Keratinocyte (primary cell): ENCODE measurements around the gene RFX7. TPM values are rescaled to one million over a fixed set of nuclear protein-coding genes. Genes with fewer than 3 reads are reported as not detected.
A peak's percentile ranks its signal among the peaks of the same experiment; 100 is the strongest.

Experiments
- DNase-seq: peaks from one replicate; pipeline ENCODE4 v3.0.0-alpha.2; 2011; ENCODE audit warnings: low read depth, missing footprints, low spot score
- FAIRE-seq: peaks from 2 replicates; lab custom pipeline; 2011; peaks lifted over from hg19 to GRCh38; lab: Jason Lieb, UNC
- H2AFZ ChIP-seq: 2 replicates; pipeline ENCODE4 v1.6.0; 2012; ENCODE audit warnings: low read length, control low read depth, inconsistent platforms; ENCODE audit not compliant: control insufficient read depth
- H3K27ac ChIP-seq: 2 replicates; pipeline ENCODE4 v1.5.1; 2011; ENCODE audit warnings: low read length; ENCODE audit not compliant: control insufficient read depth, insufficient read depth
- H3K27me3 ChIP-seq: 3 replicates; pipeline ENCODE4 v1.6.0; 2011; ENCODE audit warnings: low read length; ENCODE audit not compliant: control insufficient read depth, insufficient read depth; ENCODE audit errors: extremely low read depth
- H3K36me3 ChIP-seq, 2 experiments: 2 replicates in 1 of 2; 3 replicates in 1 of 2; pipeline ENCODE4 v1.5.1; 2011; ENCODE audit warnings: low read length in 2 of 2, mild to moderate bottlenecking in 1 of 2; ENCODE audit not compliant: control insufficient read depth in 2 of 2, insufficient read depth in 2 of 2; ENCODE audit errors: extremely low read depth in 1 of 2
- H3K4me1 ChIP-seq: 3 replicates; pipeline ENCODE4 v1.5.1; 2011; ENCODE audit warnings: low read length; ENCODE audit not compliant: control insufficient read depth, insufficient read depth; ENCODE audit errors: extremely low read depth
- H3K4me2 ChIP-seq: 3 replicates; pipeline ENCODE4 v1.6.0; 2011; ENCODE audit warnings: low read depth, low read length; ENCODE audit not compliant: control insufficient read depth, insufficient read depth; ENCODE audit errors: extremely low read depth
- H3K4me3 ChIP-seq, 3 experiments: fragments of 200-600 bp in 1 of 3; sonication (generic) in 1 of 3; 2 replicates in 2 of 3; 3 replicates in 1 of 3; pipeline ENCODE4 v1.5.1; 2011 to 2016; ENCODE audit warnings: low read length in 3 of 3, mild to moderate bottlenecking in 3 of 3, control low read depth in 2 of 3, inconsistent platforms in 1 of 3, low read depth in 1 of 3, mixed read lengths in 1 of 3, mixed run types in 1 of 3, moderate library complexity in 1 of 3; ENCODE audit not compliant: control insufficient read depth in 2 of 3, insufficient read depth in 2 of 3; ENCODE audit errors: extremely low read depth in 1 of 3
- H3K79me2 ChIP-seq: 2 replicates; pipeline ENCODE4 v1.6.0; 2012; ENCODE audit warnings: low read length; ENCODE audit not compliant: control insufficient read depth, insufficient read depth
- H3K9ac ChIP-seq: 3 replicates; pipeline ENCODE4 v1.6.0; 2011; ENCODE audit warnings: low read length; ENCODE audit not compliant: control insufficient read depth, insufficient read depth; ENCODE audit errors: extremely low read depth
- H3K9me1 ChIP-seq: 3 replicates; pipeline ENCODE4 v1.6.0; 2011; ENCODE audit warnings: low read length; ENCODE audit not compliant: control insufficient read depth, insufficient read depth; ENCODE audit errors: extremely low read depth
- H3K9me3 ChIP-seq: 2 replicates; pipeline ENCODE4 v1.5.1; 2012; ENCODE audit warnings: low read depth, low read length; ENCODE audit not compliant: control insufficient read depth
- H4K20me1 ChIP-seq: 3 replicates; pipeline ENCODE4 v1.6.0; 2011; ENCODE audit warnings: low read length; ENCODE audit not compliant: control insufficient read depth, insufficient read depth; ENCODE audit errors: extremely low read depth
- CTCF ChIP-seq, 3 experiments: IDR thresholded peaks in 1 of 3; conservative IDR thresholded peaks in 1 of 3; optimal IDR thresholded peaks in 1 of 3; 2 replicates in 2 of 3; 3 replicates in 1 of 3; pipeline versions ENCODE3 to v1.5.1; 2011; ENCODE audit warnings: low read length in 3 of 3, mild to moderate bottlenecking in 3 of 3, moderate library complexity in 2 of 3, control low read depth in 1 of 3, inconsistent platforms in 1 of 3; ENCODE audit not compliant: insufficient read depth in 2 of 3; ENCODE audit errors: extremely low read depth in 1 of 3
- EZH2 ChIP-seq: IDR thresholded peaks from one replicate; pipeline ENCODE4 v1.6.1; 2012; ENCODE audit warnings: inconsistent platforms, mild to moderate bottlenecking, low read length, moderate library complexity
- dilution Hi-C: fragments of 300-500 bp; cut with MboI; formaldehyde crosslinking; loops from one replicate; pipeline ENCODE4 v1.7.0; 2020; ENCODE audit warnings: low sequenced_read_pairs; ENCODE audit not compliant: extremely low pct_ligation_motif_present
- polyA plus RNA-seq, 5 experiments: library from polyadenylated mRNA; depleted of rRNA in 3 of 5; stranded (reverse) in 3 of 5; stranded (forward) in 1 of 5; unstranded in 1 of 5; fragments of >200 nt; gene quantifications; 1 replicate in 1 of 5; 2 replicates in 3 of 5; 3 replicates in 1 of 5; pipeline versions ENCODE4 v1.2.1 to v1.2.3, GENCODE V29; 2011 to 2012; ENCODE audit warnings: missing spikeins in 2 of 5, low read depth in 1 of 5, low replicate concordance in 1 of 5

The RFX7 gene
- polyA plus RNA-seq, 1 donor (not counting 4 experiments of a cell fraction or from before 2014, with no cell fraction given): 16.3 TPM

GRCh38 chr15:56241374-56242105 is 2.1 kb downstream of the RFX7 start:
- TF ChIP-seq CTCF (optimal IDR thresholded peaks at IDR 0.05 in 1 of 3, IDR thresholded peaks at IDR 0.05 in 1 of 3, conservative IDR thresholded peaks at IDR 0.05 in 1 of 3; ENCODE audit: extremely low read depth in 1 of 3, insufficient read depth in 2 of 3, low read length in 3 of 3): no peak
- TF ChIP-seq EZH2: no peak
- Histone ChIP-seq H4K20me1 (no peaks in the 10 kb centered on the region), H3K4me2 (peak overlapping the region; percentile 94), H3K9ac (peak overlapping the region; percentile 69), H3K79me2 (peaks cover 75% of the 10 kb centered on the region), H2AFZ (no peak overlapping the region), H3K36me3 (peaks cover 0 to 3% of the 10 kb centered on the region in 2 experiments), H3K27ac (peak overlapping the region; percentile 73), H3K4me1 (peaks cover 27% of the 10 kb centered on the region), H3K4me3 (peak overlapping the region; percentile 81 to 98 (median 88)), H3K9me3 (no peaks in the 10 kb centered on the region), H3K27me3 (no peaks in the 10 kb centered on the region), H3K9me1 (no peaks in the 10 kb centered on the region)
- FAIRE-seq (no peak), DNase-seq (no peak)
- dilution Hi-C loops: no loop called here

- H2AFZ ChIP-seq: no peak overlapping the region
- no peak for TF ChIP-seq CTCF (optimal IDR thresholded peaks at IDR 0.05 in 1 of 3, IDR thresholded peaks at IDR 0.05 in 1 of 3, conservative IDR thresholded peaks at IDR 0.05 in 1 of 3; ENCODE audit: extremely low read depth in 1 of 3, insufficient read depth in 2 of 3, low read length in 3 of 3)
- TF ChIP-seq EZH2: no peak
- peak overlapping the region in 1 of 3 experiments; percentile 98 for H3K4me3 ChIP-seq
- peak overlapping the region; percentile 94 for H3K4me2 ChIP-seq
- dilution Hi-C loops: no loop called here
- no peaks in the 10 kb centered on the region for H4K20me1 ChIP-seq
- peaks cover 86% of the 10 kb centered on the region for H3K79me2 ChIP-seq
- peaks cover 0 to 3% of the 10 kb centered on the region in 2 experiments for H3K36me3 ChIP-seq
- H3K9me1 ChIP-seq: no peaks in the 10 kb centered on the region
- DNase-seq: no peak
- no peak for FAIRE-seq
- no peak overlapping the region for H3K9ac ChIP-seq
- H3K9me3 ChIP-seq: no peaks in the 10 kb centered on the region
- H3K27ac ChIP-seq: peak overlapping the region; percentile 18
- no peaks in the 10 kb centered on the region for H3K27me3 ChIP-seq
- peaks cover 23% of the 10 kb centered on the region for H3K4me1 ChIP-seq
Measured at GRCh38 chr15:56240390-56240789, 3.3 kb downstream of the RFX7 start.
